Measurements from ENCODE around the gene USP5.
"Not testable (repeated sequence)": the region's sequence is repeated elsewhere in the genome, so short reads cannot be mapped to it uniquely, and the experiment has no call there.

Gene USP5

GRCh38 chr12:6840761-6841515, 11.0 kb upstream of the USP5 start, which contains the start of gene GNB3:
GNB3 (plus strand) TSS chr12:6840925; CDS start chr12:6841288, 363 bp downstream.
- DNase-seq (ENCODE audit: low spot score) = no peak

DNA sequence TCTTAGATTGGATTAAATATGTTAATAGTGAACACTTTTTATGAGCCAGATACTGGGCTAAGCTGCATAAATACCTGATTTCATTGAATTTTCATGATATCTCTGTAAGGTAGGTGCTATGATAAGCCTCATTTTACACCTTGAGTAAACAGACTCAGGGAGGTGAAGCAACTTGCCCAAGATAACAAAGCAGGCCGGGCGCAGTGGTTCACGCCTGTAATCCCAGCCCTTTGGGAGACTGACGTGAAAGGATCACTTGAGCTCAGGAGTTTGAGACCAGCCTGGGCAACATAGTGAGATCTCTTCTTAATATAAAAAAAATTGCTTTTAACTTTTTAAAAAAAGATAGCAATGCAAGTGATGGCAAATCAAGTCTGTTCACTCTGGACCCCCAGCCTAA, 9.9 kb upstream of the USP5 start:
- DNase-seq (ENCODE audit: low spot score) = no peak

DNA sequence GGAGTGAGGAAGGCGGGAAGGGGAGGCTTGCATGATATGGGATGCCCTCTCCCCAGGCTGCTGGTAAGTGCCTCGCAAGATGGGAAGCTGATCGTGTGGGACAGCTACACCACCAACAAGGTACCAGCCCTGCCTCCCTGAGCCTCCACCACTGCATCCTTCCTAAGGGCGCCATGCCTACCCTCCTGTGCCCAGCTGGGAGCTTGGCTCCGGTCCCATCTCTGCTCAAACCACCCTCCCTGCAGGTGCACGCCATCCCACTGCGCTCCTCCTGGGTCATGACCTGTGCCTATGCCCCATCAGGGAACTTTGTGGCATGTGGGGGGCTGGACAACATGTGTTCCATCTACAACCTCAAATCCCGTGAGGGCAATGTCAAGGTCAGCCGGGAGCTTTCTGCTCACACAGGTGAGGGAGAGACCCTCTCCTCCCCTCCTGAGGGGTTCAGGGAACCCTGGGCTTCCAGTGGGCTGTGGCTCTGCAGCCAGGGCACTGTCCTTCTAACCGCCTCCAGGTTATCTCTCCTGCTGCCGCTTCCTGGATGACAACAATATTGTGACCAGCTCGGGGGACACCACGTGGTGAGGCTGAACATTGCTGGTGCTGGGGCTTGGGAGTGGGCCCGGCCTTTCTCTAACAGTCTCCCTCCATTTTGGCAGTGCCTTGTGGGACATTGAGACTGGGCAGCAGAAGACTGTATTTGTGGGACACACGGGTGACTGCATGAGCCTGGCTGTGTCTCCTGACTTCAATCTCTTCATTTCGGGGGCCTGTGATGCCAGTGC, 8.6 kb upstream of the USP5 start:
- no peak for DNase-seq (ENCODE audit: low spot score)

- no peak for DNase-seq (ENCODE audit: low spot score)
These were observed 6.6 kb upstream of the USP5 start for GRCh38 chr12:6845395-6845794.

DNA sequence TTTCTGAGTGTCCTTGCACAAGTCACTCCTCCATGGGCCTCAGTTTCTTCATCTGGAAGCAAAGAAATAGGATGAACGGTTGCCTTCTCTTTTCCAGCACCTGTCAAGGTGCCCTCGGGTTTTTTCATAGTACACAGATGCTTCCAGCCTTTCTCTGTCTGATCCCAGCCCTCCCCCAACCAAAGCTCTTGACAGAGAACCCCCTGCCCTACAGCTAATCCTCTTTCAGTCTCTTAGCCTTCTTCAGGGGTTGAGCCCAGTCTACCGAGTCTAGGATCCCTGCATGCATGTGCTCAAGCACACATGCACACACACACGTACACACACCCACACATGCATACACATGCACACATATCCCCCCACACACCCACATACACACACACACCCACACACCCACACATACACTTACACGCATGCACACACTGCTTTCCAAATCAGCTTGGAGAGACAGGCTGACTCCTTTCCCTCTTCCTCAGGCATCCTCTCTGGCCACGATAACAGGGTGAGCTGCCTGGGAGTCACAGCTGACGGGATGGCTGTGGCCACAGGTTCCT, 5.6 kb upstream of the USP5 start:
- DNase-seq (ENCODE audit: low spot score) = no peak

GRCh38 chr12:6847676-6848075, 4.3 kb upstream of the USP5 start:
- DNase-seq (ENCODE audit: low spot score) = no peak

DNA sequence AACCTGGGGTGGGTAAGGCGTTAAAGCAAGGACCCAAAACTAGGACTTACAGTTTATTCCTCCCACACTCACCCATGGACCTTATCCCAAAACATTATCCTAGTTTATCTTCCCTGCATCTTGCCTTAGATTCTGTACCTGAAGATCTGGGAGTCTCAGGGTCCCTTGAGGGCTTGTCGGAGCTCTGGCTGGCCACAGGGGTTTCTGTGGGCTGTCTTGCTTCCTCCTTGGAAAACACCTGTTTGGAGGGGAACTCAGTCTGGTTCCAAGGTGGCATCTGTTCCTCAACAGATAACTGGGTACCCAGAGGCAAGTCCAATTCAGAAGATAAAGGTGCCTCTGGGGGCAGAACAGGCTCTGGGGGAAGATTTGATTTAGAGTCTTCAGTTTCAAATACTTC, 2.5 kb upstream of the USP5 start:
- DNase-seq (ENCODE audit: low spot score) = no peak

DNA sequence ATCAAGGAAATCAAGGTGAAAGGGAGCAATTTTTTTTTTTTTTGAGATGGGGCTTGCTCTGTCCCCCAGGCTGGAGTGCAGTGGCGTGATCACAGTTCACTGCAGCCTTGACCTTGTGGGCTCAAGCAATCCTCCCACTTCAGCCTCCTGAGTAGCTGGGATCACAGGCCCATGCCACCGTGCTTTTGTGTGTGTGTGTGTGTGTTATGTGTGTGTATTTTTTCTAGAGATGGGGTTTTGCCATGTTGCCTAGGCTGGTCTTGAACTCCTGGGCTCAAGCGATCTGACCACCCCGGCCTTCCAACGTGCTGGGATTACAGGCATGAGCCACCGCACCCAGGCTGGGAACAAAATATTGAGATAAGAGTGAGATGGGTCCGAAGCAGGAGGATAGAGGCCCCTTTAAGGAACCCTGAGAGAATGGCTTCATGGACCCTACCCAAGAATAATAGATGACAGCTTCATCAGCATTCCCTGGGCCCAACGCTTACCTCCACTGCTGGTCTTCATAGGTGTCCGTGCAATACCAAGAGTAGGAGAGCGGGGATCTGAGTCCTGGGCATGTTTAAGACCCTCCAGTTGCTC, 1.9 kb upstream of the USP5 start:
- no peak for DNase-seq (ENCODE audit: low spot score)

DNA sequence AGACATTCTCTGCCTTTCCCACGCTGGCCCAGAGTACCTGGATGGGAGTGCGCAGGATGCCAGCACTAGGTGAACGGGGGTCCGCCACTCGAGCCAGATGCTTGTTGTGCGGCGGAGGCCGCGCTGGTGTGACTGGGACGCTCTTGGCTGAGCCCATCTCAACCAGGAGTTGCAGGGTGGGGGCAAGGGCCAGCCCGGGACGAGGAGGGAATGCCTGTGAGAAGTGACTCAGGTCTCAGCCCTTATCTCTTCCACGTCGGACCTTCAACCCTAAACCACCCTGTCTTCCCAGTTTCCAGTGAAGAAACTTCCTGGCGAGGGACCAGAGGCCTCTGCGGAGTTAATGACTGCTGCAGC, 1.2 kb upstream of the USP5 start:
- peak; percentile 30 for DNase-seq (ENCODE audit: low spot score)

- peak; percentile 100 for DNase-seq (ENCODE audit: low spot score)
These were observed 613 bp upstream of the USP5 start, which contains the start of gene CDCA3 for GRCh38 chr12:6851153-6851920. CDCA3 (minus strand) TSS chr12:6851286; CDS start chr12:6850952, 334 bp downstream.

DNA sequence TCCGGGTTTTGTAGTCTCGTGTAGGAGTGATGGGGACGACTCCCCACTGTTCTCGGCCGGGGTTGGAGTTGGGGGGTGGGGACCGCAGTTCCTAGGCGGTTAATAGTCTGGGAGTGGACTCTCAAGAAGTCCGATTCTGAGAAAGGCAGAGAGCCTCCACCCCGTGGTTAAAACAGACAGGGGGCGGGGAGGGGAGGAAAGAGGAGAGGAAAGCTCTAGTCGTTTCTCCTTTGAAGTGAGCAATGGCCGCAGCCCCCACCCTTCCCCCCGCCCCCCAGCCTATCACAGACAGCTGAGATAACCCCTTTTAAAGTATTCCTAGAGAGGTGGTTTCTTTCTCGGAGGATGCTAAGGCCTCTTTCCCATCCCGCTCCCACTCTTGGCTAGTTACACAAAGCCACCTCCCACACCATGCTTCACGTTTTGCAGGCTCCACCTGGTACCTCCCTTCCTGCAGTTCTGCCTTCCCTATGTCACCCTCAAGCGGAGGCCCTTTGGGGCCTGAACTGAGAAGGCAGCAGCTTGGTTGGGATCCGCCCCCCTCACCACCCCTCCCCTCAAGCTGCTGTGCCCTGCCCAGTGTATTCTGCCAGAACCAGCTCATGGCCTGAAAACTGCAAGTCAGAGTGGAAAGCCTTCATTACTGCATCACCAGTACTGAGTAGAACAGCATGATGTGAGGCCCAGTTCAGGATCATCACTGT, 853 bp downstream of the USP5 start:
- DNase-seq (ENCODE audit: low spot score) = peak; percentile 74

DNA sequence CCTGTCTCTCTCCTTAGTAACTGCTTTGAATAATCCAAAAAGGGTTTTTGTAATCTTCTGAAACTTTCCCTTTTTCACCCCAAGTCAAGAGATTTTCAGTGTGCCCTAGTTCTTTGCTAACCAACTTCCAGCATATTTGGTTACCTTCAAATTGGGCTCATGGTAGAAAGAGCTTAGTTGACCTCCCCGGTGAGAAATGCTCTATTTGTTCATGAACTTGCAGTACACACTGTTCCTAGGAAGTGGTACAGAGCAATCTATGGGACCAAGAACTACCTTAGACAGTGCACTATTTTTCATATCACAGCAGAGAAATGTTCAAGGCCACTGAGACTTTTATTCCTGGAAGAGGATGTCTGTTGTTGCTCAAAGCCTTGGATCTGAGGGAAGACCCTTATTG, 1.7 kb downstream of the USP5 start:
- DNase-seq (ENCODE audit: low spot score) = no peak

GRCh38 chr12:6854036-6854435, 2.1 kb downstream of the USP5 start:
- DNase-seq (ENCODE audit: low spot score) = no peak

- DNase-seq (ENCODE audit: low spot score) = no peak
These were observed 3.4 kb downstream of the USP5 start for GRCh38 chr12:6855322-6855721.

DNA sequence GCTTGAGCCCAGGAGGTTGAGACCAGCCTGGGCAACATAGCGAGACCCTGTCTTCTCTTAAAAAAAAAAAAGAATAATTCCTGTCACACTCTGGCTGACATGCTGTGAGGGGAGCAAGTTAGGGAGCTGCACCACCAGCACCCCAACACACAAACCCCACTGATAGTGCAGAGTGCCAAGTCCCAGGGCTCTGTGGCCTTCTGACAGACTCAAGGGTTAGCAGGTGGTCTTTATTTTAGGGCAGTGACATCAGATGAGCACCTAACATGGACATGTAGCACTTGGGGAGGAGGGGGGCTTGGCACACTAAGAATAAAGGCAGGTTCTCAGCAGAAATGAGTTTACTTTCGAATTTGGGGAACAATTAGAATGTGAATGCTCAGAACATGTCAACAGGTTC, 6.8 kb downstream of the USP5 start:
- DNase-seq (ENCODE audit: low spot score) = no peak

DNA sequence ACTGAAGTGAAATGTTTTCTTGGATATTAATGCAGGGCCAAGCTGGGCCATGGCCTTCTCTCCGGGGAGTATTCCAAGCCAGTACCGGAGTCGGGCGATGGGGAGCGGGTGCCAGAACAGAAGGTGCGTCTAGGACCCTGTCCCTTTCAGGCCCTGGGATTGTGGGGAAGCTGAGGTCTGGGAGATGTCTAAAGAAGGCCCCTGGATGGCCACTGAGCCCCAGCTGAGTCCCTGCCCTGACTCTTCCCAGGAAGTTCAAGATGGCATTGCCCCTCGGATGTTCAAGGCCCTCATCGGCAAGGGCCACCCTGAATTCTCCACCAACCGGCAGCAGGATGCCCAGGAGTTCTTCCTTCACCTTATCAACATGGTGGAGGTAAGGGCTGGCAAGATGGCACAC, 8.2 kb downstream of the USP5 start:
- no peak for DNase-seq (ENCODE audit: low spot score)

DNA sequence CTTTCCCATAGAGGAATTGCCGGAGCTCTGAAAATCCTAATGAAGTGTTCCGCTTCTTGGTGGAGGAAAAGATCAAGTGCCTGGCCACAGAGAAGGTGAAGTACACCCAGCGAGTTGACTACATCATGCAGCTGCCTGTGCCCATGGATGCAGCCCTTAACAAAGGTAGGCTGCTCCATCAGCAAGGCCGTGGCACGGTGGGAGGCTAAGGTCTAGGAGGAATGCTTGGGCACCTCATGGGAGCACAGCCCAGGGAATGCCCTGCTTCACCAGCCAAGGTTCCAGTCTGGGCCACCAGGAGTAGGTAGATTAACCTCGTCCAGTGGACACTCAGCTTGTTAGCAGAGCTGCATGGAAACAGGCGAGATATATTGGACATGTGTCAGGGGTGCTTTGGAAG, 9.0 kb downstream of the USP5 start:
- no peak for DNase-seq (ENCODE audit: low spot score)

GRCh38 chr12:6861391-6861790, 9.4 kb downstream of the USP5 start:
- no peak for DNase-seq (ENCODE audit: low spot score)

DNA sequence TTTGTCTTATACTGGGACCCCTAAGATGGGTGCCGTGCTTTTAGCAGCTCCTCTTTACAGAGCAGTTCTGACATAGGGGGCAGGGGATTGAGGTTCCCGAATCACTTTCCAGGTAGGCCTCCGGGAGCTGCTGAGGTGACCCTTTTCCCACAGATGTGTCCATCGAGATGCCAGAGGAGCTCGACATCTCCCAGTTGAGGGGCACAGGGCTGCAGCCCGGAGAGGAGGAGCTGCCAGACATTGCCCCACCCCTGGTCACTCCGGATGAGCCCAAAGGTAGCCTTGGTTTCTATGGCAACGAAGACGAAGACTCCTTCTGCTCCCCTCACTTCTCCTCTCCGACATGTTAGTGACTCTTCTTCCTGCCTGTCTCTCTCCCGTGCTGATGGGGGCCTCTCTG, 11.1 kb downstream of the USP5 start:
- no peak for DNase-seq (ENCODE audit: low spot score)

DNA sequence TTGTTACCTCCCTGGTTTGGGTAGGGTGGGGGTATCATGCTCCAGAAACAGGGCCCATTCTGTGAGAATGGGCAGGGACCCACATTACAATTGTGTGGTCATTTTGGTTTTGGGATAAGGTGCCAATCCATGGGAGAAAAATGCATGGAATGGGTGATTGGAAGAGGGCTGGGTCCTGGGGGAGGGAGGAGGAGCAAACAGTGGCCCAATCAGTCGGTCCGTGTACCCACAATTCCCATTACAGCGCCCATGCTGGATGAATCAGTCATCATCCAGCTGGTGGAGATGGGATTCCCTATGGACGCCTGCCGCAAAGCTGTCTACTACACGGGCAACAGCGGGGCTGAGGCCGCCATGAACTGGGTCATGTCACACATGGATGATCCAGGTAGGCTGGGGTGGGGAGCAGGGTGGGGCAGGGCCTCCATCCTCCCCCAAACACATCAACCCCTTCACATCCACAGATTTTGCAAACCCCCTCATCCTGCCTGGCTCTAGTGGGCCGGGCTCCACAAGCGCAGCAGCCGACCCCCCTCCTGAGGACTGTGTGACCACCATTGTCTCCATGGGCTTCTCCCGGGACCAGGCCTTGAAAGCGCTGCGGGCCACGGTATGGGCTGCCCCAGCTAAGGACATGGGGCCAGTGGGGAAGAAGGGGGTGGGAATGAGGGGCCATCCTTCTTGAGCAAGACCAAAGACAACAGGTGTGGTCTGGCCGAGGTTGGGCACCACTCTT, 11.8 kb downstream of the USP5 start:
- DNase-seq (ENCODE audit: low spot score) = no peak

- not testable (repeated sequence) for DNase-seq (ENCODE audit: low spot score)
These were observed 13.4 kb downstream of the USP5 start for GRCh38 chr12:6865307-6865706.

Measured in Ammon's horn (tissue), 1 donor.